HEK293 (cell line): ENCODE measurements around the gene TRIM69.

Source experiments
- CTCF ChIA-PET: fragments of 350-600 bp; formaldehyde crosslinking; extraction: SDS; loops from one replicate; lab custom pipeline; 2021; ENCODE audit warnings: antibody characterized with exemption; lab: Yijun Ruan, JAX
- POLR2A ChIA-PET: fragments of 300-600 bp; formaldehyde crosslinking; extraction: SDS; loops from one replicate; lab custom pipeline; 2020; ENCODE audit warnings: antibody characterized with exemption, inconsistent platforms; lab: Yijun Ruan, JAX
- H3K27ac ChIP-seq: fragments of 200-500 bp; sonication (Bioruptor generic); 2 replicates; pipeline ENCODE4 v1.5.1; 2014; ENCODE audit warnings: low read depth, low read length, control low read depth, inconsistent platforms; ENCODE audit errors: extremely low read depth
- H3K36me3 ChIP-seq, 2 experiments: fragments of 200-500 bp in 1 of 2; sonication (Bioruptor generic) in 1 of 2; 1 replicate in 1 of 2; 2 replicates in 1 of 2; pipeline ENCODE4 v1.5.1; 2014 to 2017; ENCODE audit warnings: inconsistent platforms in 2 of 2, low read length in 2 of 2; ENCODE audit not compliant: control insufficient read depth in 2 of 2, insufficient read depth in 1 of 2
- H3K4me1 ChIP-seq: fragments of 200-500 bp; sonication (Bioruptor generic); 2 replicates; pipeline ENCODE4 v1.5.1; 2014; ENCODE audit warnings: mild to moderate bottlenecking, low read length, inconsistent platforms; ENCODE audit not compliant: control insufficient read depth, insufficient read depth
- H3K4me3 ChIP-seq: 2 replicates; pipeline ENCODE4 v1.5.1; 2011; ENCODE audit warnings: low read depth, mild to moderate bottlenecking, control low read depth, low read length, moderate library complexity
- H3K9me3 ChIP-seq: fragments of 200-500 bp; sonication (Bioruptor generic); 2 replicates; pipeline ENCODE4 v1.5.1; 2014; ENCODE audit warnings: low read depth, low read length, inconsistent platforms; ENCODE audit not compliant: control insufficient read depth, insufficient read depth
- GLI4 ChIP-seq: fragments of 450-650 bp; formaldehyde crosslinking; IDR thresholded peaks from 2 replicates; pipeline ENCODE4 v1.5.1; 2016; ENCODE audit warnings: missing biosample characterization, missing genetic modification characterization
- MEIS1 ChIP-seq: sonication (generic); formaldehyde crosslinking; IDR thresholded peaks from 2 replicates; pipeline ENCODE4 v1.8.1; 2022; ENCODE audit warnings: missing genetic modification reagents, mild to moderate bottlenecking, borderline replicate concordance
- MYNN ChIP-seq: fragments of 450-650 bp; formaldehyde crosslinking; IDR thresholded peaks from 2 replicates; pipeline ENCODE4 v1.5.1; 2016; ENCODE audit warnings: missing biosample characterization, missing genetic modification characterization, borderline replicate concordance
- RBAK ChIP-seq: fragments of 450-650 bp; formaldehyde crosslinking; IDR thresholded peaks from 2 replicates; pipeline ENCODE4 v1.5.1; 2016; ENCODE audit warnings: missing biosample characterization, missing genetic modification characterization
- ZBTB11 ChIP-seq: fragments of 450-650 bp; formaldehyde crosslinking; conservative IDR thresholded peaks from 2 replicates; pipeline ENCODE4 v1.5.1; 2016; ENCODE audit warnings: low read depth, missing biosample characterization, missing genetic modification characterization
- ZBTB17 ChIP-seq: fragments of 450-650 bp; formaldehyde crosslinking; IDR thresholded peaks from 2 replicates; pipeline ENCODE4 v1.5.1; 2016; ENCODE audit warnings: missing biosample characterization, missing genetic modification characterization
- ZNF148 ChIP-seq: fragments of 450-650 bp; formaldehyde crosslinking; IDR thresholded peaks from 2 replicates; pipeline ENCODE4 v1.5.0; 2017; ENCODE audit warnings: missing biosample characterization, missing genetic modification characterization, borderline replicate concordance
- ZNF23 ChIP-seq: fragments of 450-650 bp; formaldehyde crosslinking; IDR thresholded peaks from 2 replicates; pipeline ENCODE4 v1.5.1; 2016; ENCODE audit warnings: missing biosample characterization, missing genetic modification characterization, borderline replicate concordance
- ZNF561 ChIP-seq: fragments of 450-650 bp; IDR thresholded peaks from 2 replicates; pipeline ENCODE4 v1.5.1; 2018; ENCODE audit warnings: missing biosample characterization, missing genetic modification characterization, borderline replicate concordance
- ZNF660 ChIP-seq: fragments of 450-650 bp; IDR thresholded peaks from 2 replicates; pipeline ENCODE4 v1.5.1; 2018; ENCODE audit warnings: missing biosample characterization, mild to moderate bottlenecking, missing genetic modification characterization
- ZNF707 ChIP-seq: fragments of 450-650 bp; formaldehyde crosslinking; IDR thresholded peaks from 2 replicates; pipeline ENCODE4 v1.5.1; 2016; ENCODE audit warnings: missing biosample characterization, missing genetic modification characterization
- ZNF837 ChIP-seq: fragments of 450-650 bp; formaldehyde crosslinking; IDR thresholded peaks from 2 replicates; pipeline ENCODE4 v1.5.1; 2016; ENCODE audit warnings: missing biosample characterization, missing genetic modification characterization
- TF ChIP-seq, protein P1 (sequence below): fragments of 450-650 bp; IDR thresholded peaks from 2 replicates; pipeline ENCODE4 v1.5.1; 2018; ENCODE audit warnings: missing biosample characterization, mild to moderate bottlenecking, missing genetic modification characterization
- TF ChIP-seq, protein P2 (sequence below): fragments of 450-650 bp; formaldehyde crosslinking; IDR thresholded peaks from 2 replicates; pipeline ENCODE4 v1.5.1; 2017; ENCODE audit warnings: missing biosample characterization, missing genetic modification characterization
- TF ChIP-seq, protein P3 (sequence below): fragments of 450-650 bp; formaldehyde crosslinking; IDR thresholded peaks from 2 replicates; pipeline ENCODE4 v1.5.1; 2016; ENCODE audit warnings: missing biosample characterization, missing genetic modification characterization
- TF ChIP-seq, protein P4 (sequence below): fragments of 450-650 bp; formaldehyde crosslinking; IDR thresholded peaks from 2 replicates; pipeline ENCODE4 v1.5.1; 2016; ENCODE audit warnings: missing biosample characterization, missing genetic modification characterization

Gene TRIM69

GRCh38 chr15:44715142-44715796 is 21.1 kb upstream of the TRIM69 start:
- Histone ChIP-seq H3K36me3 (peaks cover 15 to 42% of the 10 kb centered on the region in 2 experiments), H3K4me1 (no peaks in the 10 kb centered on the region), H3K4me3 (no peak overlapping the region), H3K9me3 (no peaks in the 10 kb centered on the region), H3K27ac (no peak overlapping the region)
- ChIA-PET POLR2A (interaction anchor here (0.7 kb wide), 1 partner anchor 11 kb away, joined by 3 read pairs; no protein-coding TSS in a partner anchor), CTCF (interaction anchor here (0.6 to 1.0 kb wide), 2 partner anchors 12 to 53 kb away, joined by 3 read pairs; no protein-coding TSS in a partner anchor)
- TF ChIP-seq ZNF148 (no peak), ZNF707 (tag by site-specific recombination) (no peak)

- H3K36me3 ChIP-seq, result peaks cover 15 to 42% of the 10 kb centered on the region in 2 experiments
- no peaks in the 10 kb centered on the region for H3K4me1 ChIP-seq
- TF ChIP-seq RBAK (no peak), ZBTB11 (tag by site-specific recombination) (no peak), ZNF660 (no peak), MEIS1 (CRISPR knock-in tag) (no peak), ZNF837 (no peak), MYNN (tag by site-specific recombination) (no peak), ZBTB17 (tag by site-specific recombination) (no peak), ZNF561 (tag by site-specific recombination) (no peak), GLI4 (tag by site-specific recombination) (no peak), ZNF23 (tag by site-specific recombination) (no peak)
- TF ChIP-seq, protein P1, sequence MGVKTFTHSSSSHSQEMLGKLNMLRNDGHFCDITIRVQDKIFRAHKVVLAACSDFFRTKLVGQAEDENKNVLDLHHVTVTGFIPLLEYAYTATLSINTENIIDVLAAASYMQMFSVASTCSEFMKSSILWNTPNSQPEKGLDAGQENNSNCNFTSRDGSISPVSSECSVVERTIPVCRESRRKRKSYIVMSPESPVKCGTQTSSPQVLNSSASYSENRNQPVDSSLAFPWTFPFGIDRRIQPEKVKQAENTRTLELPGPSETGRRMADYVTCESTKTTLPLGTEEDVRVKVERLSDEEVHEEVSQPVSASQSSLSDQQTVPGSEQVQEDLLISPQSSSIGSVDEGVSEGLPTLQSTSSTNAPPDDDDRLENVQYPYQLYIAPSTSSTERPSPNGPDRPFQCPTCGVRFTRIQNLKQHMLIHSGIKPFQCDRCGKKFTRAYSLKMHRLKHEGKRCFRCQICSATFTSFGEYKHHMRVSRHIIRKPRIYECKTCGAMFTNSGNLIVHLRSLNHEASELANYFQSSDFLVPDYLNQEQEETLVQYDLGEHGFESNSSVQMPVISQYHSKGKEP (tag by site-specific recombination), result no peak
- TF ChIP-seq, protein P2, sequence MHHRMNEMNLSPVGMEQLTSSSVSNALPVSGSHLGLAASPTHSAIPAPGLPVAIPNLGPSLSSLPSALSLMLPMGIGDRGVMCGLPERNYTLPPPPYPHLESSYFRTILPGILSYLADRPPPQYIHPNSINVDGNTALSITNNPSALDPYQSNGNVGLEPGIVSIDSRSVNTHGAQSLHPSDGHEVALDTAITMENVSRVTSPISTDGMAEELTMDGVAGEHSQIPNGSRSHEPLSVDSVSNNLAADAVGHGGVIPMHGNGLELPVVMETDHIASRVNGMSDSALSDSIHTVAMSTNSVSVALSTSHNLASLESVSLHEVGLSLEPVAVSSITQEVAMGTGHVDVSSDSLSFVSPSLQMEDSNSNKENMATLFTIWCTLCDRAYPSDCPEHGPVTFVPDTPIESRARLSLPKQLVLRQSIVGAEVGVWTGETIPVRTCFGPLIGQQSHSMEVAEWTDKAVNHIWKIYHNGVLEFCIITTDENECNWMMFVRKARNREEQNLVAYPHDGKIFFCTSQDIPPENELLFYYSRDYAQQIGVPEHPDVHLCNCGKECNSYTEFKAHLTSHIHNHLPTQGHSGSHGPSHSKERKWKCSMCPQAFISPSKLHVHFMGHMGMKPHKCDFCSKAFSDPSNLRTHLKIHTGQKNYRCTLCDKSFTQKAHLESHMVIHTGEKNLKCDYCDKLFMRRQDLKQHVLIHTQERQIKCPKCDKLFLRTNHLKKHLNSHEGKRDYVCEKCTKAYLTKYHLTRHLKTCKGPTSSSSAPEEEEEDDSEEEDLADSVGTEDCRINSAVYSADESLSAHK, result no peak
- TF ChIP-seq, protein P3, sequence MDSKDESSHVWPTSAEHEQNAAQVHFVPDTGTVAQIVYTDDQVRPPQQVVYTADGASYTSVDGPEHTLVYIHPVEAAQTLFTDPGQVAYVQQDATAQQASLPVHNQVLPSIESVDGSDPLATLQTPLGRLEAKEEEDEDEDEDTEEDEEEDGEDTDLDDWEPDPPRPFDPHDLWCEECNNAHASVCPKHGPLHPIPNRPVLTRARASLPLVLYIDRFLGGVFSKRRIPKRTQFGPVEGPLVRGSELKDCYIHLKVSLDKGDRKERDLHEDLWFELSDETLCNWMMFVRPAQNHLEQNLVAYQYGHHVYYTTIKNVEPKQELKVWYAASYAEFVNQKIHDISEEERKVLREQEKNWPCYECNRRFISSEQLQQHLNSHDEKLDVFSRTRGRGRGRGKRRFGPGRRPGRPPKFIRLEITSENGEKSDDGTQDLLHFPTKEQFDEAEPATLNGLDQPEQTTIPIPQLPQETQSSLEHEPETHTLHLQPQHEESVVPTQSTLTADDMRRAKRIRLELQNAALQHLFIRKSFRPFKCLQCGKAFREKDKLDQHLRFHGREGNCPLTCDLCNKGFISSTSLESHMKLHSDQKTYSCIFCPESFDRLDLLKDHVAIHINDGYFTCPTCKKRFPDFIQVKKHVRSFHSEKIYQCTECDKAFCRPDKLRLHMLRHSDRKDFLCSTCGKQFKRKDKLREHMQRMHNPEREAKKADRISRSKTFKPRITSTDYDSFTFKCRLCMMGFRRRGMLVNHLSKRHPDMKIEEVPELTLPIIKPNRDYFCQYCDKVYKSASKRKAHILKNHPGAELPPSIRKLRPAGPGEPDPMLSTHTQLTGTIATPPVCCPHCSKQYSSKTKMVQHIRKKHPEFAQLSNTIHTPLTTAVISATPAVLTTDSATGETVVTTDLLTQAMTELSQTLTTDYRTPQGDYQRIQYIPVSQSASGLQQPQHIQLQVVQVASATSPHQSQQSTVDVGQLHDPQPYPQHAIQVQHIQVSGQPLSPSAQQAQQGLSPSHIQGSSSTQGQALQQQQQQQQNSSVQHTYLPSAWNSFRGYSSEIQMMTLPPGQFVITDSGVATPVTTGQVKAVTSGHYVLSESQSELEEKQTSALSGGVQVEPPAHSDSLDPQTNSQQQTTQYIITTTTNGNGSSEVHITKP (tag by site-specific recombination), result no peak
- TF ChIP-seq, protein P4, sequence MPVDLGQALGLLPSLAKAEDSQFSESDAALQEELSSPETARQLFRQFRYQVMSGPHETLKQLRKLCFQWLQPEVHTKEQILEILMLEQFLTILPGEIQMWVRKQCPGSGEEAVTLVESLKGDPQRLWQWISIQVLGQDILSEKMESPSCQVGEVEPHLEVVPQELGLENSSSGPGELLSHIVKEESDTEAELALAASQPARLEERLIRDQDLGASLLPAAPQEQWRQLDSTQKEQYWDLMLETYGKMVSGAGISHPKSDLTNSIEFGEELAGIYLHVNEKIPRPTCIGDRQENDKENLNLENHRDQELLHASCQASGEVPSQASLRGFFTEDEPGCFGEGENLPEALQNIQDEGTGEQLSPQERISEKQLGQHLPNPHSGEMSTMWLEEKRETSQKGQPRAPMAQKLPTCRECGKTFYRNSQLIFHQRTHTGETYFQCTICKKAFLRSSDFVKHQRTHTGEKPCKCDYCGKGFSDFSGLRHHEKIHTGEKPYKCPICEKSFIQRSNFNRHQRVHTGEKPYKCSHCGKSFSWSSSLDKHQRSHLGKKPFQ, result no peak
- CTCF ChIA-PET, result interaction anchor here (0.6 to 1.3 kb wide), 3 partner anchors 12 to 53 kb away, joined by 3 read pairs; no protein-coding TSS in a partner anchor
- H3K4me3 ChIP-seq, result no peak overlapping the region
- no peak overlapping the region for H3K27ac ChIP-seq
- POLR2A ChIA-PET, result interaction anchor here (0.7 to 0.9 kb wide), 2 partner anchors 11 to 13 kb away, joined by 3 read pairs; no protein-coding TSS in a partner anchor
- H3K9me3 ChIP-seq, result no peaks in the 10 kb centered on the region
These were observed 20.5 kb upstream of the TRIM69 start for GRCh38 chr15:44715797-44716334.
